ENCODE measurements around the gene VPS37D. TPM values are rescaled to one million over a fixed set of nuclear protein-coding genes. Genes with fewer than 3 reads are reported as not detected.

The VPS37D gene
- total RNA-seq, 4 donors from 2014 or later: 2.4 to 6.9 (median 4.1) TPM

GRCh38 chr7:73642834-73643233 is 24.8 kb upstream of the VPS37D start:
- intact Hi-C loops (cut with DNase I; ENCODE audit: low total_unique reads): loop anchor here (10.0 kb wide), 1 partner anchor 178 kb away; no protein-coding TSS in a partner anchor
- H3K4me3 ChIP-seq (ENCODE audit: low read depth, poor library complexity, severe bottlenecking): no peak overlapping the region
- no peak for DNase-seq (ENCODE audit: low spot score in 2 of 2)
- 72 to 86% methylated on average over 2 of the region's 2 CpGs for WGBS, 2 donors
- TF ChIP-seq POLR2A (IDR thresholded peaks at IDR 0.05): no peak
- no peak for TF ChIP-seq CTCF (IDR thresholded peaks at IDR 0.05)

GRCh38 chr7:73644688-73645286 is 22.8 kb upstream of the VPS37D start:
- no peak overlapping the region for H3K4me3 ChIP-seq (ENCODE audit: low read depth, poor library complexity, severe bottlenecking)
- TF ChIP-seq CTCF (IDR thresholded peaks at IDR 0.05): no peak
- TF ChIP-seq POLR2A (IDR thresholded peaks at IDR 0.05): no peak
- WGBS, 2 donors: 63 to 68% methylated on average over 5 of the region's 5 CpGs
- intact Hi-C loops (cut with DNase I; ENCODE audit: low total_unique reads): loop anchor here (10.0 kb wide), 1 partner anchor 180 kb away; no protein-coding TSS in a partner anchor
- DNase-seq (ENCODE audit: low spot score in 2 of 2): no peak

GRCh38 chr7:73645643-73646174 is 21.9 kb upstream of the VPS37D start:
- WGBS, 2 donors: 41 to 61% methylated on average over 4 of the region's 4 CpGs

GRCh38 chr7:73646785-73647724 is 20.6 kb upstream of the VPS37D start:
- TF ChIP-seq POLR2A (IDR thresholded peaks at IDR 0.05) (no peak), CTCF (IDR thresholded peaks at IDR 0.05) (no peak)
- 41 to 55% methylated on average over 15 of the region's 16 CpGs for WGBS, 2 donors
- no peak for DNase-seq (ENCODE audit: low spot score in 2 of 2)
- no peak overlapping the region for H3K4me3 ChIP-seq (ENCODE audit: low read depth, poor library complexity, severe bottlenecking)
- intact Hi-C loops (cut with DNase I; ENCODE audit: low total_unique reads): loop anchor here (10.0 kb wide), 1 partner anchor 182 kb away; no protein-coding TSS in a partner anchor

More at GRCh38 chr7:73645643-73646174, 21.9 kb upstream of the VPS37D start:
- no peak overlapping the region for H3K4me3 ChIP-seq (ENCODE audit: low read depth, poor library complexity, severe bottlenecking)
- intact Hi-C loops (cut with DNase I; ENCODE audit: low total_unique reads): loop anchor here (10.0 kb wide), 1 partner anchor 181 kb away; no protein-coding TSS in a partner anchor
- TF ChIP-seq POLR2A (IDR thresholded peaks at IDR 0.05) (no peak), CTCF (IDR thresholded peaks at IDR 0.05) (no peak)
- DNase-seq (ENCODE audit: low spot score in 2 of 2): no peak

GRCh38 chr7:73647725-73648592 is 19.7 kb upstream of the VPS37D start:
- no peak overlapping the region for H3K4me3 ChIP-seq (ENCODE audit: low read depth, poor library complexity, severe bottlenecking)
- intact Hi-C loops (cut with DNase I; ENCODE audit: low total_unique reads): loop anchor here (10.0 kb wide), 1 partner anchor 183 kb away; no protein-coding TSS in a partner anchor
- 2 to 3% methylated on average over 16 to 24 of the region's 62 CpGs for WGBS, 2 donors
- TF ChIP-seq CTCF (IDR thresholded peaks at IDR 0.05): no peak
- TF ChIP-seq POLR2A (IDR thresholded peaks at IDR 0.05): no peak
- no peak for DNase-seq (ENCODE audit: low spot score in 2 of 2)
